Calu3 (cell line): ENCODE data around the gene LAS1L. TPM values are rescaled to one million over a fixed set of nuclear protein-coding genes. Genes with fewer than 3 reads are reported as not detected.

ENCODE experiments used
- BruUV-seq: library from RNA; stranded (reverse); fragments of 400-500 nt; replicated peaks from 2 replicates; lab custom pipeline; 2021; lab: Mats Ljungman, UMichigan
- CTCF ChIA-PET: fragments of 300-600 bp; sonication (Branson Sonifier 250); formaldehyde crosslinking; loops from one replicate; lab custom pipeline; 2022; ENCODE audit warnings: antibody characterized with exemption; lab: Charles Lee
- DNase-seq: peaks from one replicate; pipeline ENCODE4 v3.0.0; 2022
- H3K27ac Mint-ChIP-seq: one replicate; pipeline ENCODE4 v1.8.0; 2022; ENCODE audit warnings: mixed read lengths; ENCODE audit not compliant: unreplicated experiment
- H3K27me3 Mint-ChIP-seq: one replicate; pipeline ENCODE4 v1.8.0; 2022; ENCODE audit warnings: mixed read lengths; ENCODE audit not compliant: unreplicated experiment
- H3K36me3 Mint-ChIP-seq: one replicate; pipeline ENCODE4 v1.8.0; 2022; ENCODE audit warnings: mild to moderate bottlenecking, moderate library complexity, mixed read lengths; ENCODE audit not compliant: insufficient read depth, unreplicated experiment
- H3K4me1 Mint-ChIP-seq: one replicate; pipeline ENCODE4 v1.8.0; 2022; ENCODE audit warnings: mild to moderate bottlenecking, low read depth, mixed read lengths; ENCODE audit not compliant: unreplicated experiment
- H3K4me3 Mint-ChIP-seq: one replicate; pipeline ENCODE4 v1.8.0; 2022; ENCODE audit warnings: mild to moderate bottlenecking, low read depth, moderate library complexity, mixed read lengths; ENCODE audit not compliant: unreplicated experiment
- H3K9me3 Mint-ChIP-seq: one replicate; pipeline ENCODE4 v1.8.0; 2022; ENCODE audit warnings: low read depth, mixed read lengths; ENCODE audit not compliant: unreplicated experiment
- intact Hi-C: fragments of 100-400 bp; cut with micrococcal nuclease; formaldehyde crosslinking; loops from one replicate; pipeline ENCODE4 v1.10.0; 2022; ENCODE audit not compliant: unreplicated experiment
- total RNA-seq: library from RNA; stranded (reverse); gene quantifications from 2 replicates; pipeline ENCODE4 v1.2.3, GENCODE V29; 2022
- TF ChIP-seq, protein P1 (sequence below): fragments of 200-600 bp; IDR thresholded peaks from one replicate; pipeline ENCODE4 v1.8.0; 2022; ENCODE audit warnings: antibody characterized with exemption; ENCODE audit not compliant: unreplicated experiment

Gene LAS1L
- total RNA-seq, 1 experiment from 2014 or later: 55.2 TPM

GRCh38 chrX:65517923-65518322 lies 16.7 kb downstream of the LAS1L start:
- Mint-ChIP-seq H3K27ac (no peak overlapping the region), H3K4me3 (no peak overlapping the region), H3K4me1 (no peaks in the 10 kb centered on the region), H3K36me3 (peaks cover 25% of the 10 kb centered on the region), H3K9me3 (no peaks in the 10 kb centered on the region), H3K27me3 (no peaks in the 10 kb centered on the region)
- CTCF ChIA-PET: no interaction called here
- TF ChIP-seq, protein P1, sequence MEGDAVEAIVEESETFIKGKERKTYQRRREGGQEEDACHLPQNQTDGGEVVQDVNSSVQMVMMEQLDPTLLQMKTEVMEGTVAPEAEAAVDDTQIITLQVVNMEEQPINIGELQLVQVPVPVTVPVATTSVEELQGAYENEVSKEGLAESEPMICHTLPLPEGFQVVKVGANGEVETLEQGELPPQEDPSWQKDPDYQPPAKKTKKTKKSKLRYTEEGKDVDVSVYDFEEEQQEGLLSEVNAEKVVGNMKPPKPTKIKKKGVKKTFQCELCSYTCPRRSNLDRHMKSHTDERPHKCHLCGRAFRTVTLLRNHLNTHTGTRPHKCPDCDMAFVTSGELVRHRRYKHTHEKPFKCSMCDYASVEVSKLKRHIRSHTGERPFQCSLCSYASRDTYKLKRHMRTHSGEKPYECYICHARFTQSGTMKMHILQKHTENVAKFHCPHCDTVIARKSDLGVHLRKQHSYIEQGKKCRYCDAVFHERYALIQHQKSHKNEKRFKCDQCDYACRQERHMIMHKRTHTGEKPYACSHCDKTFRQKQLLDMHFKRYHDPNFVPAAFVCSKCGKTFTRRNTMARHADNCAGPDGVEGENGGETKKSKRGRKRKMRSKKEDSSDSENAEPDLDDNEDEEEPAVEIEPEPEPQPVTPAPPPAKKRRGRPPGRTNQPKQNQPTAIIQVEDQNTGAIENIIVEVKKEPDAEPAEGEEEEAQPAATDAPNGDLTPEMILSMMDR: no peak
- intact Hi-C loops: no loop called here
- no peak for DNase-seq
- no TSS peak for BruUV-seq

DNA sequence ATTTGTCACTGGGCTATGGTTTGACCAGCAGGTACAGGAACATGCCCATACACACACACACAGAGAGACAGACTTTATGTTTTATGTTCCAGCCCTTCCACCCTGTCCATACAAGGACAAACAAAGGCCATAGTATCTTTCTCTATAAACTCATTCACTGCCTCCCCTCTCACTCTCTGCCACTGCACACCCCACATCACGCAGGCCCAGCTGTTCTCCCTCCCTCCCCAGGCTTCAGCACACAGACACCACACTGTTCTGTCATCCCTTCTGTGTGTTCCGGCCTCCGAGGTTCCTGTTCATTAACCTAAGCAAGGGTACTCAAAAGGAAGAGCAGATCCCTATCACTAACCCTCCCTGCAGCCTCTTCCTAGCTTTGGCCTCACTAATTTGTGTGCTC lies 17.8 kb downstream of the LAS1L start:
- CTCF ChIA-PET: no interaction called here

DNA sequence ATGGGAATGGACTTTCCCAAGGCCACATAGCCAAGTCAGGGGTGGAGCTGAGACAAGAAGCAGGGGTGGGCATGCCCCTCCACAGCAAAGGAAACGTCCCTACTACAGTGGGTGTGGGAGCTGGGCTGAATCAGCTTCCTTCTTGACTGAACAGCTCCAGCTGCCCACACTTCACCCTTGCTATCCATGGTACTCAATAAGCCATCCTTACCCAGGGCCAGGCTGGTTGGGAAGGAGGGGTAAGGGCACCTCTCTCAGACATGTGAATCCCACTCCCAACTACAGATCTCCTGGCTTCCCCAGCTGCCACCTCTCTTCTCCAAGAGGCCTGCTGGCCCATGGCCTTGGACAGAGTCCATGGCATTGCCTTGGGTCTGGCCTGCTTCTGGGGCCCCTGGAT lies 21.0 kb downstream of the LAS1L start:
- BruUV-seq: no TSS peak
- Mint-ChIP-seq H3K4me1 (no peaks in the 10 kb centered on the region), H3K4me3 (no peak overlapping the region)

More for the DNA sequence above, 17.8 kb downstream of the LAS1L start:
- intact Hi-C loops: no loop called here
- Mint-ChIP-seq H3K4me1 (no peaks in the 10 kb centered on the region), H3K9me3 (no peaks in the 10 kb centered on the region), H3K27me3 (no peaks in the 10 kb centered on the region), H3K27ac (no peak overlapping the region), H3K36me3 (peaks cover 18% of the 10 kb centered on the region), H3K4me3 (no peak overlapping the region)
- no peak for DNase-seq
- BruUV-seq: no TSS peak
- TF ChIP-seq, protein P1: no peak

DNA sequence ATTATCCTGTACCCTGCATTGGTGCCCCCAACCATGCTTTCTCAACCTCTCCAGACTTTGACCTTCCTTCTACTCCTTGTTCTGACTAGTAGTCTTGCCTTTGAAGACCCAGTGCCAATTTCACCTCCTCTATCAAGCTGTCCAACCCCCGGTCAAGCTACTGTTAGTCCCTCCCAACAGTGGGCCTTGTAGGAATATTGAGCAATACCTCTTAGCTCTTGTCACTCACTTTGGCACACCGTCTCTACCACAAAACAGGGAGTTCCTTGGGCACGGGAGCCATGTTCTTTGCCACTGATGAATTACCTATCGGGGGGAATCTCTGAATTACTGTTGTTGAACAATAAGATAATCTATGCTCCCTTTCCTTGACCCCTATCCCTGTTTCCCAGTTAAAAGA lies 25.2 kb downstream of the LAS1L start:
- no peak overlapping the region for H3K27ac Mint-ChIP-seq
- H3K36me3 Mint-ChIP-seq: peaks cover 4% of the 10 kb centered on the region
- intact Hi-C loops: no loop called here
- H3K27me3 Mint-ChIP-seq: no peaks in the 10 kb centered on the region
- no peaks in the 10 kb centered on the region for H3K9me3 Mint-ChIP-seq
- TF ChIP-seq, protein P1: no peak
- no TSS peak for BruUV-seq
- no peak overlapping the region for H3K4me3 Mint-ChIP-seq
- H3K4me1 Mint-ChIP-seq: no peaks in the 10 kb centered on the region
- CTCF ChIA-PET: no interaction called here
- DNase-seq: no peak

More for the DNA sequence above, 21.0 kb downstream of the LAS1L start:
- intact Hi-C loops: no loop called here
- Mint-ChIP-seq H3K27ac (no peak overlapping the region), H3K9me3 (no peaks in the 10 kb centered on the region), H3K27me3 (no peaks in the 10 kb centered on the region), H3K36me3 (peaks cover 4% of the 10 kb centered on the region)
- TF ChIP-seq, protein P1: no peak
- DNase-seq: no peak
- CTCF ChIA-PET: no interaction called here
